OCI-LY1 (cell line): ENCODE data around the gene MTG2.

Source experiments
- CTCF ChIP-seq: fragments of 200-600 bp; sonication (generic), shearing (Covaris generic); IDR thresholded peaks from 2 replicates; pipeline ENCODE4 v1.5.1; 2017; ENCODE audit warnings: mild to moderate bottlenecking, antibody characterized with exemption, low read length, moderate library complexity, mixed read lengths
- EZH2 ChIP-seq: fragments of 200-600 bp; sonication (generic), shearing (Covaris generic); IDR thresholded peaks from 2 replicates; pipeline ENCODE4 v1.8.0; 2017; ENCODE audit warnings: borderline replicate concordance, mixed run types, mild to moderate bottlenecking, antibody characterized with exemption, low read length, moderate library complexity, mixed read lengths

GRCh38 chr20:62201173-62202082, 18.6 kb downstream of the MTG2 start:
- no peak for TF ChIP-seq CTCF
- TF ChIP-seq EZH2, result no peak
